Osteocyte (in vitro differentiated cells): ENCODE data around the gene PSPC1. TPM values are rescaled to one million over a fixed set of nuclear protein-coding genes. Genes with fewer than 3 reads are reported as not detected.

Experiments
- DNase-seq: peaks from one replicate; pipeline ENCODE4 v3.0.0; 2021; ENCODE audit warnings: mixed read lengths; ENCODE audit not compliant: unreplicated experiment; ENCODE audit errors: extremely low spot score
- H3K27ac Mint-ChIP-seq: one replicate; pipeline ENCODE4 v1.8.0; 2021; ENCODE audit warnings: mild to moderate bottlenecking, mixed read lengths; ENCODE audit not compliant: unreplicated experiment
- H3K27me3 Mint-ChIP-seq: one replicate; pipeline ENCODE4 v1.8.0; 2021; ENCODE audit warnings: mixed read lengths; ENCODE audit not compliant: unreplicated experiment
- H3K36me3 Mint-ChIP-seq: one replicate; pipeline ENCODE4 v1.8.0; 2021; ENCODE audit warnings: mixed read lengths; ENCODE audit not compliant: unreplicated experiment
- H3K4me1 Mint-ChIP-seq: one replicate; pipeline ENCODE4 v1.8.0; 2021; ENCODE audit warnings: mixed read lengths; ENCODE audit not compliant: unreplicated experiment
- H3K4me3 Mint-ChIP-seq: one replicate; pipeline ENCODE4 v1.8.0; 2021; ENCODE audit warnings: mild to moderate bottlenecking, moderate library complexity, mixed read lengths; ENCODE audit not compliant: unreplicated experiment
- H3K9me3 Mint-ChIP-seq: one replicate; pipeline ENCODE4 v1.8.0; 2021; ENCODE audit warnings: mixed read lengths; ENCODE audit not compliant: unreplicated experiment
- CTCF ChIP-seq: fragments of 200-600 bp; sonication (generic); IDR thresholded peaks from 2 replicates; pipeline ENCODE4 v1.5.0; 2021; ENCODE audit warnings: antibody characterized with exemption, mild to moderate bottlenecking, moderate library complexity
- total RNA-seq: library from RNA; stranded (reverse); gene quantifications from 2 replicates; pipeline ENCODE4 v1.2.1, GENCODE V29; 2021

The PSPC1 gene
- total RNA-seq, 1 donor from 2014 or later: 62.8 TPM

- peak; percentile 48 for DNase-seq
- no peaks in the 10 kb centered on the region for H3K9me3 Mint-ChIP-seq
Measured at GRCh38 chr13:19763618-19764017, 19.1 kb downstream of the PSPC1 start.

GRCh38 chr13:19759669-19760068 lies 23.1 kb downstream of the PSPC1 start:
- no peak for TF ChIP-seq CTCF
- Mint-ChIP-seq H3K27ac (no peak overlapping the region), H3K36me3 (peaks cover 41% of the 10 kb centered on the region), H3K4me3 (no peak overlapping the region), H3K9me3 (no peaks in the 10 kb centered on the region), H3K27me3 (no peaks in the 10 kb centered on the region), H3K4me1 (peaks cover 2% of the 10 kb centered on the region)
- no peak for DNase-seq

More at GRCh38 chr13:19763618-19764017, 19.1 kb downstream of the PSPC1 start:
- no peak for TF ChIP-seq CTCF
- Mint-ChIP-seq H3K4me1 (peaks cover 8% of the 10 kb centered on the region), H3K27ac (no peak overlapping the region), H3K4me3 (no peak overlapping the region), H3K27me3 (no peaks in the 10 kb centered on the region), H3K36me3 (peaks cover 17% of the 10 kb centered on the region)

GRCh38 chr13:19742643-19743042 lies 40.1 kb downstream of the PSPC1 start:
- peaks cover 25% of the 10 kb centered on the region for H3K36me3 Mint-ChIP-seq
- no peak for TF ChIP-seq CTCF
- no peaks in the 10 kb centered on the region for H3K9me3 Mint-ChIP-seq
- no peaks in the 10 kb centered on the region for H3K27me3 Mint-ChIP-seq
- H3K4me1 Mint-ChIP-seq: no peaks in the 10 kb centered on the region
- H3K27ac Mint-ChIP-seq: no peak overlapping the region
- H3K4me3 Mint-ChIP-seq: no peak overlapping the region
- no peak for DNase-seq

GRCh38 chr13:19737844-19738557 lies 44.7 kb downstream of the PSPC1 start:
- DNase-seq: no peak
- Mint-ChIP-seq H3K4me3 (no peak overlapping the region), H3K9me3 (no peaks in the 10 kb centered on the region), H3K27me3 (no peaks in the 10 kb centered on the region), H3K36me3 (peaks cover 30% of the 10 kb centered on the region), H3K4me1 (no peaks in the 10 kb centered on the region), H3K27ac (no peak overlapping the region)
- TF ChIP-seq CTCF: no peak

GRCh38 chr13:19726611-19727010 lies 56.1 kb downstream of the PSPC1 start:
- no peak overlapping the region for H3K27ac Mint-ChIP-seq
- H3K4me3 Mint-ChIP-seq: no peak overlapping the region
- no peak for DNase-seq
- no peaks in the 10 kb centered on the region for H3K9me3 Mint-ChIP-seq
- H3K27me3 Mint-ChIP-seq: no peaks in the 10 kb centered on the region
- H3K36me3 Mint-ChIP-seq: peaks cover 31% of the 10 kb centered on the region
- no peak for TF ChIP-seq CTCF
- H3K4me1 Mint-ChIP-seq: peaks cover 6% of the 10 kb centered on the region
